ENCODE data around the gene AADACL4. TPM values are rescaled to one million over a fixed set of nuclear protein-coding genes. Genes with fewer than 3 reads are reported as not detected.

The AADACL4 gene
- total and polyA plus RNA-seq, 12 donors = not detected

GRCh38 chr1:12600335-12600734 is 43.5 kb upstream of the AADACL4 start:
- no peak overlapping the region for H3K4me3 ChIP-seq
- peak; percentile 77 to 84 for DNase-seq
- peak; percentile 7 to 66 (median 54) for ATAC-seq

GRCh38 chr1:12600880-12601633 is 42.8 kb upstream of the AADACL4 start:
- ATAC-seq (peak in 5 of 8 donors; percentile 3 to 43 (median 15)), DNase-seq (peak in 1 of 2 donors; percentile 38)
- Histone ChIP-seq H3K9me3 (no peaks in the 10 kb centered on the region), H3K27ac (peak overlapping the region; percentile 59 to 95 (median 86)), H3K4me3 (no peak overlapping the region), H3K4me1 (peaks cover 68 to 96% (median 93%) of the 10 kb centered on the region in 9 donors), H3K27me3 (no peaks in the 10 kb centered on the region), H3K36me3 (peaks cover 0 to 8% (median 0%) of the 10 kb centered on the region in 9 donors)
- peak; percentile 21 to 72 (median 62) for TF ChIP-seq CTCF (IDR thresholded peaks at IDR 0.05)
- 56 to 57% methylated on average over 9 of the region's 9 CpGs for WGBS, 2 donors
- intact Hi-C loops (cut with DNase I) = loop anchor here in 3 of 10 donors (2.0 to 5.0 kb wide), 3 partner anchors 14 to 169 kb away; no protein-coding TSS in a partner anchor

More at GRCh38 chr1:12600335-12600734, 43.5 kb upstream of the AADACL4 start:
- no peaks in the 10 kb centered on the region for H3K9me3 ChIP-seq
- peaks cover 72 to 100% (median 95%) of the 10 kb centered on the region in 9 donors for H3K4me1 ChIP-seq
- no peak for TF ChIP-seq CTCF (IDR thresholded peaks at IDR 0.05)
- 24 to 30% methylated on average over 7 of the region's 7 CpGs for WGBS, 2 donors
- H3K27ac ChIP-seq = peak overlapping the region; percentile 59 to 95 (median 86)
- H3K27me3 ChIP-seq = no peaks in the 10 kb centered on the region
- intact Hi-C loops (cut with DNase I) = loop anchor here in 3 of 10 donors (2.0 to 5.0 kb wide), 3 partner anchors 14 to 168 kb away; no protein-coding TSS in a partner anchor
- peaks cover 0 to 8% (median 0%) of the 10 kb centered on the region in 9 donors for H3K36me3 ChIP-seq

- ATAC-seq (peak in 5 of 8 donors; percentile 12 to 20 (median 14)), DNase-seq (peak in 1 of 2 donors; percentile 68)
- intact Hi-C loops (cut with DNase I) = loop anchor here in 3 of 10 donors (2.0 to 5.0 kb wide), 3 partner anchors 13 to 170 kb away; no protein-coding TSS in a partner anchor
- H3K4me3 ChIP-seq = no peak overlapping the region
- H3K27me3 ChIP-seq = no peaks in the 10 kb centered on the region
- TF ChIP-seq CTCF (IDR thresholded peaks at IDR 0.05) = no peak
- H3K4me1 ChIP-seq = peaks cover 63 to 87% (median 84%) of the 10 kb centered on the region in 9 donors
- peaks cover 0 to 8% (median 0%) of the 10 kb centered on the region in 11 donors for H3K9me3 ChIP-seq
- 62 to 63% methylated on average over 13 of the region's 13 CpGs for WGBS, 2 donors
- H3K36me3 ChIP-seq = peaks cover 0 to 15% (median 0%) of the 10 kb centered on the region in 9 donors
- H3K27ac ChIP-seq = peak overlapping the region in 8 of 10 donors; percentile 71 to 95 (median 91)
These were observed 41.9 kb upstream of the AADACL4 start for GRCh38 chr1:12601700-12602658.

Data from heart right ventricle (tissue), 16 donors.